Neural cell (in vitro differentiated cells): ENCODE data around the gene ERC2.

Experiments
- EP300 ChIP-seq: fragments of 450-650 bp; conservative IDR thresholded peaks from 2 replicates; pipeline ENCODE4 v1.6.1; 2014; ENCODE audit warnings: antibody characterized with exemption, mild to moderate bottlenecking, moderate library complexity; ENCODE audit not compliant: poor library complexity, severe bottlenecking
- MXI1 ChIP-seq: fragments of 450-650 bp; conservative IDR thresholded peaks from 2 replicates; pipeline ENCODE4 v1.6.1; 2014; ENCODE audit warnings: antibody characterized with exemption, mild to moderate bottlenecking; ENCODE audit not compliant: poor library complexity, severe bottlenecking
- POLR2AphosphoS5 ChIP-seq: IDR thresholded peaks from 2 replicates; pipeline ENCODE4 v1.6.1; 2012

GRCh38 chr3:55749036-55749435, 719.2 kb downstream of the ERC2 start:
- TF ChIP-seq EP300 (no peak), MXI1 (no peak), POLR2AphosphoS5 (no peak)
